Fibroblast of peridontal ligament (primary cell): ENCODE results near the gene SCAI.
A peak's percentile ranks its signal among the peaks of the same experiment; 100 is the strongest.
"Not testable (repeated sequence)": the region's sequence is repeated elsewhere in the genome, so short reads cannot be mapped to it uniquely, and the experiment has no call there.

Experiments
- DNase-seq: peaks from one replicate; pipeline ENCODE4 v3.0.0-alpha.2; 2010; ENCODE audit errors: extremely low read depth

The SCAI gene

GRCh38 chr9:125028041-125028440 lies 115.3 kb downstream of the SCAI start:
- no peak for DNase-seq

GRCh38 chr9:125024917-125025316 lies 118.4 kb downstream of the SCAI start:
- DNase-seq = no peak

- no peak for DNase-seq
Observed at GRCh38 chr9:125021069-125021468, 122.3 kb downstream of the SCAI start.

GRCh38 chr9:125015655-125016054 lies 127.7 kb downstream of the SCAI start:
- not testable (repeated sequence) for DNase-seq

- not testable (repeated sequence) for DNase-seq
Observed at GRCh38 chr9:125012013-125012412, 131.3 kb downstream of the SCAI start.

- no peak for DNase-seq
Observed at GRCh38 chr9:125008599-125008998, 134.7 kb downstream of the SCAI start.

- DNase-seq = no peak
Observed at GRCh38 chr9:125003332-125003731, 140.0 kb downstream of the SCAI start.

GRCh38 chr9:124983698-124984097 lies 159.6 kb downstream of the SCAI start:
- no peak for DNase-seq

GRCh38 chr9:124980431-124980830 lies 162.9 kb downstream of the SCAI start:
- DNase-seq = no peak

GRCh38 chr9:124975131-124975530 lies 168.2 kb downstream of the SCAI start:
- DNase-seq = no peak

- no peak for DNase-seq
Observed at GRCh38 chr9:124973807-124974206, 169.5 kb downstream of the SCAI start.

- DNase-seq = no peak
Observed at GRCh38 chr9:124972241-124972770, 171.0 kb downstream of the SCAI start.

GRCh38 chr9:124969401-124969800 lies 173.9 kb downstream of the SCAI start:
- DNase-seq = no peak

- no peak for DNase-seq
Observed at GRCh38 chr9:124968238-124968637, 175.1 kb downstream of the SCAI start.

GRCh38 chr9:124965775-124966568 lies 177.4 kb downstream of the SCAI start:
- DNase-seq = peak; percentile 44

- DNase-seq = no peak
Observed at GRCh38 chr9:124964604-124965003, 178.7 kb downstream of the SCAI start.

- no peak for DNase-seq
Observed at GRCh38 chr9:124964056-124964455, 179.3 kb downstream of the SCAI start.

GRCh38 chr9:124960409-124960752 lies 182.9 kb downstream of the SCAI start:
- peak; percentile 41 for DNase-seq

GRCh38 chr9:124959671-124960408 lies 183.5 kb downstream of the SCAI start:
- DNase-seq = peak; percentile 51

- DNase-seq = no peak
Observed at GRCh38 chr9:124954255-124954654, 189.1 kb downstream of the SCAI start.

GRCh38 chr9:124950050-124950718 lies 193.1 kb downstream of the SCAI start:
- DNase-seq = no peak

- DNase-seq = no peak
Observed at GRCh38 chr9:124949387-124949786, 193.9 kb downstream of the SCAI start.
